Upper lobe of left lung (tissue), 4 donors: ENCODE measurements around the gene SFT2D2.

Experiments
- CTCF ChIP-seq, 6 experiments: fragments of 450-650 bp in 4 of 6; fragments of 200-600 bp in 2 of 6; sonication (generic) in 2 of 6; IDR thresholded peaks; one replicate each; pipeline ENCODE4 v1.5.1; 2016 to 2019; ENCODE audit warnings: antibody characterized with exemption in 6 of 6
- EP300 ChIP-seq, 4 donors: sonication (generic); formaldehyde crosslinking; IDR thresholded peaks; one replicate each; pipeline ENCODE4 v1.5.1; 2017; ENCODE audit warnings: antibody characterized with exemption in 4 of 4, control low read depth in 2 of 4
- POLR2A ChIP-seq, 4 donors: fragments of 450-650 bp; IDR thresholded peaks; one replicate each; pipeline ENCODE4 v1.5.1; 2016 to 2017; ENCODE audit warnings: antibody characterized with exemption in 4 of 4, mild to moderate bottlenecking in 2 of 4

DNA sequence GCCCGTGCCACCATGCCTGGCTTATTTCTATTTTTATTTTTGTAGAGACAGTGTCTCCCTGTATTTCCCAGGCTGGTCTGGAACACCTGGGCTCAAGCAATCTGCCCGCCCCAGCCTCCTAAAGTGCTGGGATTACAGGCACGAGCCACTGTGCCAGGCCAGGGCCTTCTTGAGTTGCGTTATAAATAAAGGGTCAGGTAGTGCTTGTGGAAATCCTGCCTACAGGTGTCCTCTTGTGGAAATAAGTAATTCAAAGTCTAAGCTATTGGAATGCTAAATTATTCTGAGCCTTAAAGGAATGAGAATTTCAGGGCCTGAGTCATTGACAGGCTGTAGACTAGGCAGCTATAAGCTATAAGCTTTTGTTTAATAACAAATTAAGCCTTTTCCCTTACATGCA lies 8.1 kb upstream of the SFT2D2 start:
- no peak for TF ChIP-seq CTCF (IDR thresholded peaks at IDR 0.05)
- no peak for TF ChIP-seq EP300 (IDR thresholded peaks at IDR 0.05)
- TF ChIP-seq POLR2A (IDR thresholded peaks at IDR 0.05), result no peak
